A549 (cell line): ENCODE results near the gene METTL16.

Source experiments
- BHLHE40 ChIP-seq: IDR thresholded peaks from 2 replicates; pipeline ENCODE4 v1.6.1; 2012; ENCODE audit warnings: low read depth, low read length, inconsistent platforms
- CTCF ChIP-seq: fragments of >200 bp; sonication (Bioruptor Twin); formaldehyde crosslinking; IDR thresholded peaks from 3 replicates; pipeline ENCODE4 v1.5.1; 2016
- POLR2A ChIP-seq: IDR thresholded peaks from 2 replicates; pipeline ENCODE4 v1.6.1; 2012; ENCODE audit warnings: mild to moderate bottlenecking, low read length
- RAD21 ChIP-seq, 2 experiments: fragments of >200 bp in 1 of 2; sonication (Bioruptor Twin) in 1 of 2; formaldehyde crosslinking in 1 of 2; IDR thresholded peaks in 1 of 2; conservative IDR thresholded peaks in 1 of 2; 2 replicates in 1 of 2; 3 replicates in 1 of 2; pipeline ENCODE4 v1.6.1; 2012 to 2018; ENCODE audit warnings: inconsistent platforms in 1 of 2
- REST ChIP-seq: fragments of 200-600 bp; sonication (generic); IDR thresholded peaks from 2 replicates; pipeline ENCODE4 v1.6.1; 2016; ENCODE audit warnings: antibody characterized with exemption, mild to moderate bottlenecking, moderate library complexity

GRCh38 chr17:2435181-2435741 is 76.4 kb downstream of the METTL16 start:
- no peak for TF ChIP-seq BHLHE40
- TF ChIP-seq CTCF: no peak
- no peak for TF ChIP-seq POLR2A
- no peak for TF ChIP-seq RAD21 (conservative IDR thresholded peaks at IDR 0.05 in 1 of 2, IDR thresholded peaks at IDR 0.05 in 1 of 2)
- no peak for TF ChIP-seq REST
